ENCODE results near the gene POLR2E.

DNA sequence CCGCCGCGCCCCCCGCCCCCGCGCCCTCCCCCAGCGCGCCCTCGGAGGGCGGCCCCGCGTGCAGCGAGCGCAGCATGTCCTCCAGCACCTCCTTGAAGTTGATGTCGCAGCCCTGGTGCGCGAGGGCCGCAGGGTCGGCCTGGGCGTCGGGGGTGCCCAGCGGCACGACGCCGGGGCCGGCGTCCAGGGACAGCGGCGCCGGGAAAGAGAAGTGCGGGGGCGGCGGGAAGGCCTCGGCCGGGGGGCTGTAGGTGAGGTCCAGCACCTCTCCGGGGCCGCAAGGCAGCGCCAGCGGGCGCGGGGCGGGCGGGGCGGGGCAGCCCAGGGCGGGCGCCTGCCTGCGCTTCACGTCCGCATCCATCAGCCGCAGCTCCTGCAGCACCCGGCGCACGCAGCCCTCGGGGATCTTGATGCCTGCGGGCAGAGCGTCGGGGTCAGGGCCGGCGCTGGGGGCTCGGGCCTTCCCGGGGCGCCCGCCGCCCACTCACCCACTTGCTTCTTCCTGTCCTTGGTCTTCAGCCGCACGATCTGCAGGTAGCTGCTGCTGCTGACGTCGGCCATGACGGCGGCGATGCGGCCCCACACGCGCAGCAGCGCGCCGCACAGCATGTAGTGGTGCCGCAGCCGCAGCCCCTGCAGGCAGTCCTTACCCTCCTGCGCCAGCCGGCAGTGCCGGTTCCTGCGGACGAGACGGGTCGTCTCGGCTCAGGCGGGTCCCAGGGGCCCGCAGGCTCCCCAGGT, 13.3 kb upstream of the POLR2E start:
- TF ChIP-seq CTCF (IDR thresholded peaks at IDR 0.05; ENCODE audit: low read depth, low read length, poor library complexity, severe bottlenecking), result no peak
- no peak for TF ChIP-seq EZH2phosphoT487 (IDR thresholded peaks at IDR 0.05; ENCODE audit: borderline replicate concordance, low read length)
